Activated CD4-positive, alpha-beta T cell treated with anti-CD3 and anti-CD28 coated beads, Interleukin-2, amount 10 ng/mL, durations not matched to agents 7 days and 5 days (primary cell): Measurements from ENCODE around the gene ALOX15. TPM values are rescaled to one million over a fixed set of nuclear protein-coding genes. Genes with fewer than 3 reads are reported as not detected.
"Not testable (repeated sequence)": the region's sequence is repeated elsewhere in the genome, so short reads cannot be mapped to it uniquely, and the experiment has no call there.

Experiments used
- CTCF ChIA-PET: fragments of 350-600 bp; sonication (Branson Sonifier 250); formaldehyde crosslinking; loops from one replicate; lab custom pipeline; 2021; ENCODE audit warnings: antibody characterized with exemption; lab: Charles Lee
- POLR2A ChIA-PET: fragments of 350-600 bp; sonication (Branson Sonifier 250); formaldehyde crosslinking; loops from one replicate; lab custom pipeline; 2021; ENCODE audit warnings: antibody characterized with exemption; lab: Charles Lee
- DNase-seq: peaks from one replicate; pipeline ENCODE4 v3.0.0-alpha.2; 2020
- H3K27ac Mint-ChIP-seq: one replicate; pipeline ENCODE4 v1.8.0; 2021; ENCODE audit warnings: mild to moderate bottlenecking, moderate library complexity, mixed read lengths
- H3K27me3 Mint-ChIP-seq: one replicate; pipeline ENCODE4 v1.8.0; 2021; ENCODE audit warnings: mixed read lengths
- H3K36me3 Mint-ChIP-seq: one replicate; pipeline ENCODE4 v1.8.0; 2021; ENCODE audit warnings: low read depth, mixed read lengths
- H3K4me1 Mint-ChIP-seq: one replicate; pipeline ENCODE4 v1.8.0; 2021; ENCODE audit warnings: mixed read lengths
- H3K4me3 Mint-ChIP-seq: one replicate; pipeline ENCODE4 v1.8.0; 2021; ENCODE audit warnings: mild to moderate bottlenecking, moderate library complexity, mixed read lengths
- H3K9me3 Mint-ChIP-seq: one replicate; pipeline ENCODE4 v1.8.0; 2021; ENCODE audit warnings: mixed read lengths
- total RNA-seq, 2 experiments: library from RNA; stranded (reverse); gene quantifications; one replicate each; pipeline ENCODE4 v1.2.3, GENCODE V29; 2021

The ALOX15 gene
- total RNA-seq, 2 experiments from 2014 or later, result 0.17 TPM; not detected in 1

GRCh38 chr17:4594931-4595684 lies 46.4 kb downstream of the ALOX15 start:
- POLR2A ChIA-PET, result no interaction called here
- H3K36me3 Mint-ChIP-seq, result no peaks in the 10 kb centered on the region
- DNase-seq, result peak; percentile 45
- no peak overlapping the region for H3K4me3 Mint-ChIP-seq
- H3K4me1 Mint-ChIP-seq, result peaks cover 3% of the 10 kb centered on the region
- H3K27ac Mint-ChIP-seq, result peak overlapping the region; percentile 68
- no peaks in the 10 kb centered on the region for H3K9me3 Mint-ChIP-seq
- H3K27me3 Mint-ChIP-seq, result no peaks in the 10 kb centered on the region
- CTCF ChIA-PET, result interaction anchor here (0.6 kb wide), 1 partner anchor 51 kb away, joined by 3 read pairs; no protein-coding TSS in a partner anchor

DNA sequence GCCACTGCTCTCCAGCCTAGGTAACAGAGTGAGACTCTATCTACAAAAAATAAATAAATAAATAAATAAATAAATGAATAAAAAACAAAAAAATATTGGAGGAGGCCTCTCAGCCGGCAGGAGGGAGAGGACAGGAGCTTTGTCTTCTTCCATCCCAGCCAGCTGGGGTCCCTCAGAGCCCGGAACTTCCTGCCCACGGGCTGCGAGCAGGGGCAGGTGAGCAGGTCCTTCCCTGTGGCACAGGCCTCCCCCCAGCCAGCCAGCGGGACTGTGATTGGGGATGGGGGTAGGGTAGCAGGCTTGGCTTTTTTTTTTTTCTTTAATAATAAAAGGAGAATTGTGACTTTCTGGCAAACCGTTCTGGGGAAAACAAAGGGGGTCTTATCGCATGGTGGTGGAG lies 47.1 kb downstream of the ALOX15 start:
- DNase-seq, result no peak
- H3K4me1 Mint-ChIP-seq, result peaks cover 3% of the 10 kb centered on the region
- CTCF ChIA-PET, result interaction anchor here (0.6 to 0.7 kb wide), 2 partner anchors 52 to 1175 kb away, joined by 3 read pairs; no protein-coding TSS in a partner anchor
- no peaks in the 10 kb centered on the region for H3K27me3 Mint-ChIP-seq
- no peak overlapping the region for H3K4me3 Mint-ChIP-seq
- no peaks in the 10 kb centered on the region for H3K9me3 Mint-ChIP-seq
- POLR2A ChIA-PET, result no interaction called here
- no peak overlapping the region for H3K27ac Mint-ChIP-seq
- H3K36me3 Mint-ChIP-seq, result no peaks in the 10 kb centered on the region

DNA sequence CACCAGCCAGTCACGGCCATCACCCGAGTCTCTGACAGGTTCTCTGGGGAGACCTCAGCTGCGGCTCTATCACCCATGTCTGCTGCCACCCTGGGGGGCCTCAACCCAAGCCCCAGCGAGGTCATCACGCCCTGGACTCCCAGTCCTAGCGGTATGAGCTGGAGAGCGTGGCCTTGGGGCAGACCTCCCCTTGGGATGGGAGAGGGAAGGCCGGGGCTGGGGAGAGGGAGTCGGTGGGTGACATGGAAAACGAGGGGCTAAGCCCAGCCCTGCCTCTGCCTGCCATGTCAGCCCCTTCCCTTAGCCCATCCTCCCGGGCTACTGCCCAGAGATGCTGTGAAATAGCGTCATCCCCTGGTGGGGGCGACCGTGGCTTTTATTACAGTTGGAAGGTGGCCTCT lies 48.5 kb downstream of the ALOX15 start:
- Mint-ChIP-seq H3K4me3 (no peak overlapping the region), H3K27ac (no peak overlapping the region), H3K4me1 (peaks cover 3% of the 10 kb centered on the region), H3K9me3 (no peaks in the 10 kb centered on the region), H3K36me3 (no peaks in the 10 kb centered on the region), H3K27me3 (no peaks in the 10 kb centered on the region)
- POLR2A ChIA-PET, result no interaction called here
- CTCF ChIA-PET, result interaction anchor here (0.7 to 1.0 kb wide), 2 partner anchors 14 to 42 kb away, joined by 3 to 4 read pairs; no protein-coding TSS in a partner anchor
- DNase-seq, result no peak

GRCh38 chr17:4592240-4593005 lies 49.1 kb downstream of the ALOX15 start:
- Mint-ChIP-seq H3K27ac (no peak overlapping the region), H3K36me3 (no peaks in the 10 kb centered on the region), H3K9me3 (no peaks in the 10 kb centered on the region), H3K27me3 (peaks cover 3% of the 10 kb centered on the region), H3K4me1 (peaks cover 3% of the 10 kb centered on the region), H3K4me3 (no peak overlapping the region)
- ChIA-PET POLR2A (no interaction called here), CTCF (interaction anchor here (1.0 kb wide), 1 partner anchor 15 kb away, joined by 4 read pairs; no protein-coding TSS in a partner anchor)
- DNase-seq, result no peak

DNA sequence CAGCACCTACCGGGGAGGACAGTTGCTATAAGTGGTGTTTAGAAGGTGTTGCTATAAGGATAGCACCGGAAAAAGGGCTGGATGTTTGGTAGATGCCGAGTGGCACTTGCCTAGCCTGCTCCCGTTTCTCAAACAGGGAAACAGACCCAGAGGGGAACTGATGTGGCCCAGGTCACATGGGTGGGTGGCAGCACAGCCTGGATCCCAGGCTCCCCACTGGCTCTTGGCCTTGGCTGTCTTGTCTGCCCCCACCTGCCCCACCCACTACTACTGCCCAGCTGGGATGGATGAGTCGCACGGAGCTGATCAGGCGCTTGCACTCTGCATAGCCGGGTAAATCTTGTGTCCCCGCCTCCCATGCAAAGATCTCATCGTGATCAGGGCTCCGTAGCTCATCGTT lies 49.9 kb downstream of the ALOX15 start:
- CTCF ChIA-PET, result interaction anchor here (1.3 kb wide), 1 partner anchor 39 kb away, joined by 3 read pairs; no protein-coding TSS in a partner anchor
- peaks cover 7% of the 10 kb centered on the region for H3K27me3 Mint-ChIP-seq
- POLR2A ChIA-PET, result no interaction called here
- peaks cover 3% of the 10 kb centered on the region for H3K4me1 Mint-ChIP-seq
- H3K27ac Mint-ChIP-seq, result no peak overlapping the region
- H3K4me3 Mint-ChIP-seq, result no peak overlapping the region
- no peaks in the 10 kb centered on the region for H3K9me3 Mint-ChIP-seq
- no peaks in the 10 kb centered on the region for H3K36me3 Mint-ChIP-seq
- DNase-seq, result no peak

DNA sequence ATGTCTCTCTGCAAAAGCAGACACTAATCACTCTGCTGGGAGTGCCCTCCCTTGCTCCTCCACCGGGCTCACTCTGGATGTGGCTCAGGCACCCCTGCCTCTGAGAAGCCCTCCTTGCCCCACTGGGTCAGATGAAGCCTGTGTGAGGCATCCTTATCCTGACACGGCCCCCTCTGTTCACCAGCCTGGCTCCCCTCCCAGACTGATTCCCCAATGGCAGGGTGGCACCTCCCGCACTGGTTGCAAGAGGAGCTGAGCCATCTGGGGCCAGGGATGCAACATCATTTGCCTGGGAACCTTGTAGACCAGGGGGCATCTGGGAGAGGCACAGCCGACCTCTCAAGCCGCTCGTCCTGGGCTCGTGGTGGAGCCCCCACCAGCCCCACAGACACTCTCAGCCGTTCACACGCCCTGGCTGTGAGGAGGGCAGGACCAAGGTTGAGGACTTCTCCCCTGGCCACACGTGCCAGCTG lies 50.5 kb downstream of the ALOX15 start:
- no peak for DNase-seq
- peaks cover 13% of the 10 kb centered on the region for H3K27me3 Mint-ChIP-seq
- no peak overlapping the region for H3K27ac Mint-ChIP-seq
- CTCF ChIA-PET, result interaction anchor here (1.0 to 1.3 kb wide), 2 partner anchors 9 to 39 kb away, joined by 3 read pairs; no protein-coding TSS in a partner anchor
- POLR2A ChIA-PET, result no interaction called here
- no peaks in the 10 kb centered on the region for H3K36me3 Mint-ChIP-seq
- H3K4me1 Mint-ChIP-seq, result peaks cover 3% of the 10 kb centered on the region
- no peak overlapping the region for H3K4me3 Mint-ChIP-seq
- no peaks in the 10 kb centered on the region for H3K9me3 Mint-ChIP-seq

- H3K4me1 Mint-ChIP-seq, H3K27ac Mint-ChIP-seq, H3K36me3 Mint-ChIP-seq, H3K9me3 Mint-ChIP-seq, H3K4me3 Mint-ChIP-seq, DNase-seq, POLR2A ChIA-PET: not testable (repeated sequence)
- peaks cover 21% of the 10 kb centered on the region for H3K27me3 Mint-ChIP-seq
- CTCF ChIA-PET, result interaction anchor here (0.6 to 1.0 kb wide), 2 partner anchors 10 to 168 kb away, joined by 3 read pairs; no protein-coding TSS in a partner anchor
Measured at GRCh38 chr17:4590042-4590441, 51.4 kb downstream of the ALOX15 start.

DNA sequence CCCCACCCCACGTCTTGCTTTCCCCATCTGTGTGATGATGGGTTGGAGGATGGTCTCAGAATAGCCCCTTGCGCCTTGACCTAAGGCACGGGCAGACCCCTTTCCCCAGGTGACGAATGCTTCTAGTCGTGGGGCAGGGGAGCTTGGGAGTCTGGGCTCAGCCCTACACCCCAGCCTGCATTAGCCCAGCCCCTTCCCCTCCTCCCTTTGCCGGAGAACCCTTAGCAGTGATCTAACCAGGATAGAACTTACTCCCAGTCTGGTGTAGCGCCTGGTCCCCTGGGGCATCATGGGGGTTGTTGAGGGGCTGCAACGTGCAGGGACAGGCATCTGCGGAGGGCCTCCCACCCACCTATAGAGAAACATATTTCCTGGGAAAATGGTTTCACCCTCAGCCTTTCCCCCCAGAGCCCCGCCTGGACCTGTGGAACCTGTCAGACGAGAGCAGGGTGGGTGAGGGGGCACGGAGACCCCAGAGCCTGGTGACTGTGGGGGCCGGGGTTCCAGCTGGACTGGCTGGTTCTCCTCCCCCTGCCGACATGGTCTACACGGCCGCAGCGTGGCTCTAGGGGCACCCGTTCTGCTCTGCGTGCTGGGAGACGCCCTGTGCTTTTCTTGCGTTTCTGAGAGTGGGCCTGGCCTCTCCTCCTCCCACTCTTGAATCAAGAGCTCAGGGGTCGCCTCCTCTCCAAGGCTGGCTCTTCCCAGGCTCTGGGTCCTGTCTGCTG lies 52.4 kb downstream of the ALOX15 start:
- Mint-ChIP-seq H3K36me3 (no peaks in the 10 kb centered on the region), H3K27ac (no peak overlapping the region), H3K4me1 (no peaks in the 10 kb centered on the region), H3K9me3 (no peaks in the 10 kb centered on the region), H3K27me3 (peaks cover 23% of the 10 kb centered on the region), H3K4me3 (no peak overlapping the region)
- ChIA-PET POLR2A (no interaction called here), CTCF (interaction anchor here (0.6 to 1.6 kb wide), 2 partner anchors 10 to 167 kb away, joined by 3 to 5 read pairs; no protein-coding TSS in a partner anchor)
- DNase-seq, result no peak

DNA sequence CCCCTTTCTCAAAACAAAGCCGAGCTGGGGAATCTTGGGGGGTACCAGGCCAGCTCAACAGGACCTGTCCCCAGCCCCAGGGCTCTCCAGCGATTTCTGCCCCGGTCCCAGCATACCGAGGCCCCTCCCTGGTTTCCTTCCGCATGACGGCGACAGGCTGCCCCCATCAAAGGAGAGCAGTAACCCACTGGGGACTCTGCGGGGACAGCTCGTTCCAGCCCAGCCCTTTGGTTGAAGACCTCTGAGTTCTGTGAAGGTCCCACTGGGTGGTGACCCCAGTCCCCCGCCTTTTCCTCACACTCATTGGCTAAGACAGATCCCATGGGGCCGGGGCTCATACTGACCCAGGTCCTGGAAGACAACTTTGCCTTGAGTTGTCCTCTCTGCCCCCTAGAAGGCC lies 53.1 kb downstream of the ALOX15 start:
- ChIA-PET CTCF (interaction anchor here (1.6 kb wide), 1 partner anchor 10 kb away, joined by 5 read pairs; no protein-coding TSS in a partner anchor), POLR2A (no interaction called here)
- DNase-seq, result no peak
- Mint-ChIP-seq H3K36me3 (no peaks in the 10 kb centered on the region), H3K4me1 (peaks cover 3% of the 10 kb centered on the region), H3K9me3 (no peaks in the 10 kb centered on the region), H3K4me3 (no peak overlapping the region), H3K27me3 (peaks cover 29% of the 10 kb centered on the region), H3K27ac (no peak overlapping the region)

DNA sequence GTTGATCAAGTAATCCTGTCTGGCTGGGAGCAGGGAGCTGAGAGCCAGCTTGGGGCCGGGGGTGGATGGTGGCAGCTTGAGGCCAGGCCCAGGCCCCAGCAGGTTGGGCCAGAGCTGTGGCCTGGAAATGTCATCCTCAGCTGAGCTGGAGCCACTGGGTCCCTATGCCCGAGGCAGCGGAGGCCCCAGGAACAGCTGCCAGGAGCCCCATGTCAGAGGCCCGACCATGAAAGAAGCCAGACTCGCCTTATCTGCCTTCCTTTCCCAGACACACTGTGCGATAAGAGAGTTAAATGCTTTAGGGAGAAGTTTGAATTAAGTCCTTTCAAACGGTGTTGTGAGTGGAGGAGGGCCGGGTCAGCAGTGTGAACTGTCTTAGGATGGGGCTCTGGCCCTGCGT lies 53.7 kb downstream of the ALOX15 start:
- POLR2A ChIA-PET, result no interaction called here
- Mint-ChIP-seq H3K27ac (no peak overlapping the region), H3K27me3 (peaks cover 34% of the 10 kb centered on the region), H3K4me1 (peaks cover 3% of the 10 kb centered on the region), H3K4me3 (no peak overlapping the region), H3K9me3 (no peaks in the 10 kb centered on the region), H3K36me3 (no peaks in the 10 kb centered on the region)
- CTCF ChIA-PET, result interaction anchor here (1.6 kb wide), 1 partner anchor 11 kb away, joined by 5 read pairs; no protein-coding TSS in a partner anchor
- DNase-seq, result no peak

DNA sequence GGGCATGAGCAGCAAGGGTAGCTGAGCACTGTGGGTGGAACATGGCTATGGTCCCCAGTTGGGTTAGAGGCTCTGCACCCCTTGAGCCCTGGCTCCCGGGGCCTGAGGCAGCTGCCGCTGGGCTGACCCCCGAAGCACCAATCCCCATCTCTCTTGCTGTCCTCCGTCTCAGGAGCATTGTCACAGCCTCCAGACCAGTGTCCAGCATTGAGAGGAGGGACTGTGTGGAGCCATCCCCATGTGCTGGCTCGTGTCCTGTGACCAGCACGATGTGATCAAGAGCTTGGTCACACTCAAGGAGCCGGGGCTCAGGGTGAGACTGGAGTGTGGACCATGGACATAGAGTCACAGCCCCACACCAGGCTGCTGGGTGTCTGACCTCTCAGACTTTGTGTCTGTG lies 54.3 kb downstream of the ALOX15 start:
- Mint-ChIP-seq H3K27me3 (peaks cover 39% of the 10 kb centered on the region), H3K9me3 (no peaks in the 10 kb centered on the region), H3K4me1 (peaks cover 3% of the 10 kb centered on the region), H3K4me3 (no peak overlapping the region), H3K36me3 (no peaks in the 10 kb centered on the region), H3K27ac (no peak overlapping the region)
- CTCF ChIA-PET, result interaction anchor here (1.0 to 1.6 kb wide), 3 partner anchors 11 to 38 kb away, joined by 4 to 5 read pairs (median 4); no protein-coding TSS in a partner anchor
- DNase-seq, result no peak
- POLR2A ChIA-PET, result no interaction called here

DNA sequence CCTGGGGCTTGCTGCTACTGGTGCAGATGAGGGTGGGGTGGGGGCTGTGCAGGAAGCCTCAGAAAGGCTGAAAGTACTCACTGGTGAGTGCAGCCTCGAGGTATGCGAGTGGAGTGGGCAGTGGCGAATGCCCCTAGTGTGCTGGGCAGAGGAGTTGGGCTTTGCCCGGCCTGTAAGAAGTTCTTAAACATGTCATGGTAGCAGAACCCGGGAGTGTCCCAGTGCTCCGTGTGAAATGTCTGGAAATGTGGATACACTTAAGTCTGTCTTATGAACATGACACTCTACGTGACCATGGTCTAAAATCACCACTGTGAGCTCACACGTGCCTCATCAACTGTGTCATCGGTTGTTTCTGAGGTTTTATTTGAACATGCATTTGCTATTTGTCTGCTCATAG lies 55.4 kb downstream of the ALOX15 start:
- ChIA-PET CTCF (interaction anchor here (1.1 kb wide), 1 partner anchor 13 kb away, joined by 4 read pairs; no protein-coding TSS in a partner anchor), POLR2A (no interaction called here)
- no peak for DNase-seq
- no peaks in the 10 kb centered on the region for H3K9me3 Mint-ChIP-seq
- H3K4me1 Mint-ChIP-seq, result peaks cover 3% of the 10 kb centered on the region
- peaks cover 47% of the 10 kb centered on the region for H3K27me3 Mint-ChIP-seq
- no peak overlapping the region for H3K27ac Mint-ChIP-seq
- no peaks in the 10 kb centered on the region for H3K36me3 Mint-ChIP-seq
- H3K4me3 Mint-ChIP-seq, result no peak overlapping the region
